Measurements from ENCODE around the gene CMYA5.
"Not testable (repeated sequence)": the region's sequence is repeated elsewhere in the genome, so short reads cannot be mapped to it uniquely, and the experiment has no call there.

The CMYA5 gene

DNA sequence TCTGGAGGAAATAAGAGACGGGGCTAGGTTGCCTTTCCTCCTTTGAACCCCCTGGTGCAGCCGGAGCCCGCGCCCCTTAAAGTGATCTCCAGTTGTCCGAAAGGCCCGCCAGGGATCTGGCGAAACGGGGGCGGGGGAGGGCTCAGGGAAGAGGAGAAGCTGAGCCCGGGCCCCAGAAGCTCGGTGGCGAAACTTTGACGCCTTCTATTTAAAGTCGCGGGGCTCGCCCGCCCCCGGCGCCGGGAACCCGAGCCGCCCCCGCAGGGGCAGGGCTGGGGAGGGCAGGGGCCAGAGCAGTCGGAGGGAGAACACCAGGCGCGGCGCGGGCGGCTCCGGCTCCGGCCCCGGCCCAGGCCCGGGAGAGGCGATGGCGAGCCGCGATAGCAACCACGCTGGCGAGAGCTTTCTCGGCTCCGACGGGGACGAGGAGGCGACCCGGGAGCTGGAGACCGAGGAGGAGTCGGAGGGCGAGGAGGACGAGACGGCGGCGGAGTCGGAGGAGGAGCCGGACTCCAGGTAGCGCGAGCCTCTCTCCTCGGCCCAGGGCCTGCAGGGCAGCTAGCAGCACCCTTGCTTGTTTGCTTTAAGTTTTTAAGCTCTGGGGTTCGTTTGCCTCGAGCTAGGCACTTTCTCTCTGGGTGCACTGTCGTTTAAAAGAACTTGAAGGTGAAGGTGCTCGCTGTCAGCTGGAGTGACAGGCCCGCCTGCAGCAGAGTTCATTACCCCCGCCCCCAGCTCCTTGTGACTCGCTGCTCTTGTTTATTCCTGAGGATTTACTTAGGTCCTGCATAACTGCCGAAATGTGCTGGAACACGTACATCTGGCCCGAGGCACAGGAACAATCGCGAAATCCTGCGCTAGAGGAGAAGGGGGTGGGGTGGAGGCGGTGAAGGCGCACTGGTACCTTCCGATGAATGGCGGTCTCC is at the start of gene CMYA5:
TSS of gene CMYA5 (plus strand) at position 296 of the 926 bp plus-strand sequence. CDS start at position 368, 72 bp downstream.
- DNase-seq: no peak

DNA sequence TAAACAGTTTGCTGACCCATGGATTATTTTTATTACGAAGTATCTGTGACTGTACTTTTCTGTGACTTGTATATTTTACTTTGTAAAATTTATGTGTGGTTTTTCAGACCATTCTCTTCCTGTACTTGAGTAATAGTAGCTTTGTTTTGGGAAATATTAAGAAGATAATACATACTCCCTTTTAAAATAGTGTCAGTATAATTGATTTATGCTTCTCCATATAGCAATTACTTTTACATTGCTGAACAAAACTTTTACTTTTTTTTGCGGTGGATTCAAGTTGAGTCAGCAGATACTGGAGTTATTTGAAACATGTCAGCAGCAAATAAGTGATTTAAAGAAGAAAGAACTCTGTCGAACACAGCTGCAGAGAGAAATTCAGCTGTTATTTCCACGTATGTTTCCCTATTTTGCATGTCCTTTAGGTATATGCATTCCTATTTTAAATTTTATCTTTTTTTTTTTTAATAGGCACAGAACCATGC is 49.0 kb upstream of the CMYA5 start:
- no peak for DNase-seq

DNA sequence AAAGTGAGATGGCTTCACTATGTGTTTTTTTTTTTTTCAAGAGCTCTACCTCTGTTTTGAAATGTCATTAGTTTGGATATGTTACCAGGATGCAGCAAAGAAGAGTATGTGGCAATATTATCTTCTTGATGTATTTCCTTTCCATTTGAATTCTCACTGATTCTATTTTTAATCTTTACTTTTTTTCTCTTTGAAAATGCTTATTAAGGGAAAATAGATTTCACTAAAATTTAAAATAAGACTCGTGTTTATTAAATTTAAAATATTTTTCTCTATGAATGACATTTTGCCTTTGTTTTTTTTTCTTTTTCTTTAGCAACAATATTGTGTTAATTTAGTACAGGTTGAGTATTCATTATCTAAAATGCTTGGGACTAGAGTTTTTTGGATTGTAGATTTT is 48.2 kb upstream of the CMYA5 start:
- no peak for DNase-seq

DNA sequence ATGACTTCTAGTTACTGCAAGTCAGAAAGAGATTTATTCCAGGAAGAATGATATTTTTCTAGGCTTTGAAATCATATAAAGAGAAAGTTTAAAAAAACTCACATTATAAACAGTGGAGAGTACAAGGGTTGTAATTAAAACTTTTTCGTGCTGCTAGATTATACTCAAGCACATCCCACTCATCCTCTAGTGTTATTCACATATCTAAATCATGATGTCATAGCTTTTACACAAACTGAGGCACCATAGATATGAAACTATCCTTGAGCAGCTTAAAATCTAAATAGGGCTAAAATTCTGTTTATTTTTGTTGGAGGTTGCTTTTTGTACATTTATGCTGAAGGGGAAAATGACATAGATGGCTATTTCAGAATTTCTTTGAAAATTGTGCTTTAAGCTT is 47.4 kb upstream of the CMYA5 start:
- DNase-seq: no peak

DNA sequence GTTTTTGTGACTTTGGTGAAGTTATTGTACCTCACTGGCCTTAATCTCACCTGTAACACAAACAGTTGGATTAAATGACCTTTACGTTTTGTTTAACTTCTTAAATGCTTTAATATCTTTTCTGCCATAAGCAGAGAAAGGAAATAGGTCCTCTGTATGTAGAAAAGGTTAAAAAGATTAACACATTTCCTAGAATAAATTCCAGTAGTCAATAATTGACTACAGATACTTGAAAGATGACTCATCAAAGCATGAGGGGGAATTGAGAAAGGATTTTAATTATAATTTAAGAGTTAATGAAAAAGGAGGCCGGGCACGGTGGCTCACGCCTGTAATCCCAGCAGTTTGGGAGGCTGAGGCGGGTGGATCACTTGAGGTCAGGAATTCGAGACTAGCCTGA is 35.8 kb upstream of the CMYA5 start:
- no peak for DNase-seq

DNA sequence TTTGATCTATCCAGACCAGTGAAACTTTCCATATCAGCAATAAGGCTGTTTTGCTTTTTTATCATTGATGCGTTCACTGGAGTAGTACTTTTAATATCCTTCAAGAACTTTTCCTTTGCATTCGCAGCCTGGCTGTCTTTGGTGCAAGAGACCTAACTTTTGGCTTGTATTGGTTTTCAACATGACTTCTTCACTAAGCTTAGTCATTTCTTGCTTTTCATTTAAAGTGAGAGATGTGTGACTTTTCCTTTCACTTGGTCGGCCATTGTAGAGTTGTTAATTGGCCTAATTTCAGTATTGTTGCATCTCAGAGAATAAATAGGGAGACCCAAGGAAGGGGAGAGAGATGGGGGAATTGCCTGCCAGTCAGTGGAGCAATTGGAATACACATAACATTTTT is 26.4 kb upstream of the CMYA5 start:
- DNase-seq: no peak

DNA sequence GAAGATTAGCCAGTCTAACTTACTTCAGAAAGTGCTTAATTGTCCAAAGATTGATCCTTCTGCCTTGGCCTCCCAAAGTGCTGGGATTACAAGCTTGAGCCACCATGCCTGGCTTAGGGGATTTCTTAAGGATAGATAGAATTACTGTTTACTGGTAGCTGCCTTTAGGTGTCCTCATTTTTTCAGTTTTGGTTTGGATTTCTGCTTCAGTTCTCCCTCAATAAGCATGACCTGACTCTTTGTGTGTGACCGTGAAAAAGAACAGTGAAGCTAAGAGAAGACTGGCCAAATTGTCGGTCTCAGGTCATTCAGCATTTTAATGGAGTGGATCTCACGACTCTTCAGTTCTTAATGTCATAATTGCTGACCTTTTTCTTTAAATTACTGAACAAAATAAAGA is 22.9 kb upstream of the CMYA5 start:
- DNase-seq: no peak

DNA sequence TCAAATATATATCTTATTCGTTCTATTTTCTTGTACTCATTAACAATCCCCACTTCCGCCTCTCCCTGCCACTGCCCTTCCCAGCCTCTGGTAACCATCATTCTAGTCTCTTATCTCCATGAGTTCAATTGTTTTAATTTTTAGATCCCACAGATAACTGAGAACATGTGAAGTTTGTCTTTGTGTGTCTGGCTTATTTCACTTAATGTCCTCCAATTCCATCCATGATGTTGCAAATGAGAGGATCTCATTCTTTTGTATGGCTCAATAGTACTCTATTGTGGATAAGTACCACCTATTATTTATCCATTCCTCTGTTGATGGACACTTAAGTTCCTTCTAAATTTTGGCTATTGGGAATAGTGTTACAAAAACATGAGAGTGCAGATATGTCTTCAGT is 17.2 kb upstream of the CMYA5 start:
- DNase-seq: no peak

DNA sequence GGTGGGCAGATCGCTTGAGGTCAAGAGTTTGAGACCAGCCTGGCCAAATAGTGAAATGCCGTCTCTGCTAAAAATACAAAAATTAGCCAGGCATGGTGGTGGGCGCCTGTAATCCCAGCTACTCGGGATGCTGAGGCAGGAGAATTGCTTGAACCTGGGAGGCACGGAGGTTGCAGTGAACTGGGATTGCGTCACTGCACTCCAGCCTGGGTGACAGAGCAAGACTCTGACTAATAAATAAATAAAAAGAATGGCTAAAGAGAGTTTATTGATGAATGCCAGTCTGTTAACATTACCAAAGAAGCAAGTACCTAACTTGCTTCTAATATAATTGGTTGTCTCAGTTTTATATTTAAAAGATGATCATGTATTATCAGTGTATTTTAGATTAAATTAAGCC is 13.3 kb upstream of the CMYA5 start:
- DNase-seq: not testable (repeated sequence)

DNA sequence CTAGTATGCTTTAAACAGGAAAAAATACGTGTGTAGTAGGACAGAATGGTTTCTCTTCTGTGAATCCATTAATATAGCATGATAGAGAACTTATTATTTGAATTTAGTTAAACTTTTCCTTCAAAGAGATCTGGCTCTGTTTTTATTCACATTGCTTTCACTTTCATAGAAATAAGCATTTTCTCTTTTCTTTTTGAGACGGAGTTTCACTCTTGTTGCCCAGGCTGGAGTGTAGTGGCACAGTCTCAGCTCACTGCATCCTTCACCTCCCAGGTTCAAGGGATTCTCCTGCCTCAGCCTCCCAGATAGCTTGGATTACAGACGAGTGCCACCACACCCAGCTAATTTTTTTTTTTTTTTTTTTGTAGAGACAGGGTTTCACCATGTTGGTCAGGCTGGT is 7.5 kb upstream of the CMYA5 start:
- not testable (repeated sequence) for DNase-seq

DNA sequence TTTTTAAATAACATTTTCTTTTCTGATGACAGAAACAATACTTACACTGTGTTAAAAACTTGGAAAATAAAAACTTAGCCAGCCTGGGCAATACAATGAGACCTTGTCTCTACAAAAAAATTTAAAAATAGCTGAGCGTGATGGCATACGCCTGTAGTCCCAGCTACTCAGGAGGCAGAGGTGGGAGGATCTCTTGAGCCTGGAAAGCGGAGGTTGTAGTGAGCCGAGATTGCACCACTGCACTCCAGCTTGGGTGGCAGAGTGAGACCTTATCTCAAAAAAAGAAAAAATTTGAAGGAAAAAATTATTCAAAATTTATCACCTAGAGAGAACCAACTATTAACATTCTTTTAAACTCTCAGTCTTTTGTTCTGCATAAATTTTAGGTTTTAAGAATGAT is 4.9 kb upstream of the CMYA5 start:
- no peak for DNase-seq

DNA sequence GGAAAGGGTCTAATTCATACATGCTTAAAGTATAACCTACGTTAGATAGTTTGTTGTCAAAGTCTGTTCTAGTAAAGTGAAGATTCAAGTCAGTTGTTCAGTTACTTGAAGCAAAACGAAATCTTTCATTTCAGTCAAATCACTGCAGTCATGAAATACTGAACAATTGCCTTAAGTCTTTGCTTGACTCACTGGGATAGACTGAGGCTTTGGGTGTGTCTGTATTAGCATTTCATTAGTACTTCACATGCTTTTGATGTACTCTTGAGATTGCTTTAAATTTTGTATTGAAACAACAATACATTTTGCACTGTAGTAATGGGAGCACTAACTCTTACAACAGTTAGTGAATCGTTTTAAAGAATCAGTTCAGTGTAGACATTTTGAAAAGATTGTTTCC is 4.0 kb upstream of the CMYA5 start:
- DNase-seq: no peak

DNA sequence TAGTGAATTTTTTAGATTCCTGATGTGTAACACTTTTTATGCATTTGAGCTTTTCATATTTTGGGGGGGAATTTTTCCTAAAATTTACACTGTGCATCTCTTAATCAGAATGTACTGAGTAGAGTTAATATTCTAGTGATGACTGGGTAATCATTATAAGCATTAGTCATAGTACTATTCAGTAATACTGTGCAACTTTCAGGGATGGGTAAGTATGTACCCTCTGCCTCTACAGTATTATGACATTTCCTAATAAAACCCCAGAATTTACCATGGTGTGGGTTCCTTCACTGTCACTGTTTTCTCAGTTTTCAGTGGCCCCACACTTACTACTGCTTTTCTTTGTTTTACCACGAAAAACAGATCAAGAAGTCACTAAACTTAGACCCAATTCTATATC is 2.8 kb upstream of the CMYA5 start:
- DNase-seq: no peak

DNA sequence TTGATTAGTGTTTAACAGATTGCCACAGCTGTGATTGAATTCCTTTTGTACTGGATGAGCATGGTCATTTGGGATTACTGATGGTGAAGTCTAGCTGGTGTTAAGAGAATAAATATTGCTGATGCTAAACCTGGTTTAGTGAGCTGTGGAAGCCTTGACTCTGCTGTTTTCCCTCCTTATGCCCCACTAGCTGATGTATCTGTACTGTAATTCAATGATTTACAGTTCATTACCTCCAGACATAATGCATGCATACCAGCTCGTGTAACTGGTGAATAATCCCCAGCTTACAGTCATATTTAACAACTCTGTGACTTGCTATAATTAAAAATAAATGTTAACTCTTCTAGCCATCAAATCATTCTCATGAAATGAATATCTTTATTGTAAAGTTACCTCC is 1.7 kb upstream of the CMYA5 start:
- no peak for DNase-seq

DNA sequence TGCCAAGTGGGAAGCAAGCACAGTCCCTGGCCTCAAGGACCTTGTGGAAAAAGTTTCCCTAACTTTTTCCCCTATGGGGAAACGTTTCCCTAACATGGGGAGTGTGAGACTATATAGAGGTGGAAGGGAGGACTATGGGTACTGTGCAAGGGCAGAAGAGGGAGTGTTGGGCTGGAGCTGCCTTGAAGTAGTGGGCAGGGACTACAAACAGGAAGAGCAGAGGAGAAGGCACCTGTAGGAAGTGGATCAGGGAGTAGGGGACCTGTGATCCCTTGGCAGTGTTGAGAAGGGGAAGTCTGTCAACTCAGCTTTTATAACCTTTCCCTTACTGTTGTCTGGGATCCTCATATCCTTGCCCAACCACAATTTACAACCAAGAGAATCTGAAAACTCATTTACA is 1.4 kb downstream of the CMYA5 start:
- DNase-seq: no peak

DNA sequence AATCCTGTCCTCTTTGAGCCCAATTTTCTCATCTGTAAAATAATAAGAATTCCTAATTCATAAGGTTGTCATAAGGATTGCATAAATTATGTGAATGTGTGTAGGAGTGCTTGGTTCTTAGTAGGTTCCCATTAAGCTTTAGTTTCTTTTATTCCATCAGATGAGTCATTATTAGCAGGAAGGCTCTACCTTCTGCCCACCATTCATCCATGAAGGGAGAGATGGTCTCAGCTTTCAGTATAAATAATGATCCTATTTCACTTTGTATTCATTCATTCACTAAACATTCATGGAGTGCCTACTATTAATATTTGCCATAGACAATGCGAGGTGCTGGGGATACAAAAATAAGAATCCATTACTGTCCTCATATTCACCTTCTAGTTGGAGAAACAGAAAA is 3.0 kb downstream of the CMYA5 start:
- no peak for DNase-seq

DNA sequence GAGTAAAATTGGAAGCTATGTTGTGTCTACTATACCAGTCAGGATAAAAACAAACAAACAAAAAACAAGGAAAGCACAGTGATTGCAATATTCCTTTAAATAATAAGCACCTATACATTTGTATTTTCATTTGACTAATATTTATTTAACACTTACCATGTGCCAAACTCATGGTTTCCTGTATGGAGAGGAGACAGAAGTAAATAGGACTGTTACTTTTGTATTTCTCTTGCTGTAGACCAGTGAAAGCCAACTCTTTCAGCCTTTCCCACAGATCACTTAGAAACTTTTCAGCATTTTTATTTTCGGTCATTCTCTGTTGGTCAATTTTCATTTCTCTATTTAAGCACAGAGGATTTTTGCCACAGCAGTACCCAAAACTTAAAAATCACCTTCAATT is 4.5 kb downstream of the CMYA5 start:
- DNase-seq: no peak

DNA sequence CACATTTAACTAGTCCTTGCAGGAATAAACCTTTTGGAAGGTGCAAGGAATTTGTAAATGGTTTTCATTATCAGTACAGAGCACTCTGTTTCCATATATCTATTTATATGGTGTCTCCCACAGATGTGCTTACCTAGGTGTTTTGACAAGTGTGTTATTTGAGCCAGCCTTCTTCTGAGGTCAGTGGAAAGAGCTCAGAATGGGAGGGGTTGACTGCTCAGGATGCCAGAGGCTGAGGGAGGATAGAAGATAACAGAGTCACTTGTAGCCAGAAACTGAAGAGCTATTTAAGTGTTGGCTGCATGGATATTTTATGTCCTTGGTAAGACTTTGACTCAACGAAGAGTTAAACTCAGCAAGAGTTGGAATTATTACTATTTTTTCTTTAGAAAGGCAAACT is 5.0 kb downstream of the CMYA5 start:
- DNase-seq: no peak

DNA sequence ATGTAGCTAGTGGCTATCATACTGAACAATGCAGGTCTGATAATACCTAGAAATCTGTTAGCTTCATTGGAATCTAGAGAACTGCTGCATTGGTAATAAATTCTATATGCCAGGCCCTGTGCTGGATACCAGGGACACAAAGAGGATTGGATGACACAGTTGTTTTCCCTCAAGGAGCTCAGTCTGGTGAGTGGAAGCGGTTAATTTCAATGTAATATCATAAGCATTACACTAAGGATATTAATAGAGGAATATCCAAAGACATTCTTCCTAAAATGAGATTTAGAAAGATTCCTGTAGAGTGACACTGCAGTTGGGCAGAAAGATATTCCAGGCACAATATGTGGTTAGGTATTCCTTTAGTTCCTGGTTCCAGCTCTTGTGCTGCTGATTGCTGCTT is 5.9 kb downstream of the CMYA5 start:
- DNase-seq: no peak

DNA sequence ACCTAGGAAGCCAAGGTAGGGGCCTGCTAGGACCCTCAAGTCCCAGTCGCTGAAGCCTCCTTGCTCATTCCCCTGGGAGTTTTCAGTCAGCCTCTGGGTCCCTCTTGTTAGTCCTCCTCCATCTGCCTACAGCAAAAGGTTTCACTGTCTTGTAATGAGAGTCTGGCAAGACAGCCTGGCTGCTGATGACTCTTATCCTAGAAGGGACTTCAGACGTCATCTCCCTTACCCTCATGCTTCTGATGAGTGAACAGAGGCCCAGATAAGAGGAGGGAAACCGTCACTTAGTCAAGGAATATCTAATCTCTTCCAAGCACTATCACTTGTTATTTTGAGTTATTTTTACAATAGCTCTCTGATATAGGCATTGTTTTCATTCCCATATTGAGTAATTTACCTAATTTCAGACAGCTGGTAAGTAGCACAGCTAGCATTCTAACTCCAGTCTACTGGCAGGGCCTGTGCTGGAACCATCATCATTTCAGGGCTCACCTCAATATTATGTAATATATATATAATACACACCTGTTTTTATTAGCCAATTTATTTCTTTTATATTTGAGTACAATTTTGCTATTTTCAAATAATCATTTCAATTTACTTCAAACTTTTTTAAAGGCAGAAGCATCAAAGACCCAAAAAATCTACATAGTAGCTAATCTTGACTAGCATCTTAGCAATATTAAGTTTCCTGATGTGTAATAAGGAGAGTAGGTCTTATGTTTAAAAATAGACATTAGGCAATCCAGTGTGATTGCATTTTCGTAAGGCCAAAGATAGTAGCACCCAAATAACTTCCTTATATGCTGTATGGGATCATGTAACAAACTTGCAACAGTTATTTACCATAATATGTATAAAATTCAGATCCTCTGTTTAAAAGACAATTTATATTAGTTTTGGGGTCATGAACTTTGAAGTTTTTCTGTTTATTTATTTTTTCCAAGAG is 7.9 kb downstream of the CMYA5 start:
- no peak for DNase-seq

DNA sequence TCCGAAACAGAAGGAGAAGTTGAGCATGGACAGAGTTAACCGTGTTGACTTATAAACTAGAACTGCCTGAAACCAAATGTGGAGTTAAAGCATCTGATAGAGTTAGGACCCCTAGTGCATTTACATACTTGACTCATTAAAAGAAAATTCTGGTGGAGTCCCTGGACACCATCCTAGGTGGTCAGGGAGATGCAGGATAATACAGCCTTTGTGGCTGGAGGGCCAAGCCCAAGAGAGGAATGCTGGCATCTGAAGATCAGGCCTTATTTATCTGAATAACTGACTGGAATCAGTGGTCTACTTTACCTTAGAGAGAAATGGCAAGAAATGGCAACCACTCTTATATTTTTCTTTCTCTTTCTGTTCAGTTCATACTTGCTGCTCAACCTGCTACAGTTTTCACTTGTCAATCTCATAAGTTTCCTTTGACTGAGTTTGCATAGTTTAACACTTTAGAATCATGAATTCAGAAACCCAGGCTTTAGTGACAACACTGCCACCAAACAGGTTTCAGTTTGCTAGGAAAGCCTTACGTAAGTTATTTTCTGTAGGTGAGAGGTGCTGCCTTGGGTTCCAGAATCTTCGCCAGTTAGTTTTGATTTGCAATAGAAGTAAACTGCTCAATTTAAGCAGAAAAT is 10.2 kb downstream of the CMYA5 start:
- no peak for DNase-seq

DNA sequence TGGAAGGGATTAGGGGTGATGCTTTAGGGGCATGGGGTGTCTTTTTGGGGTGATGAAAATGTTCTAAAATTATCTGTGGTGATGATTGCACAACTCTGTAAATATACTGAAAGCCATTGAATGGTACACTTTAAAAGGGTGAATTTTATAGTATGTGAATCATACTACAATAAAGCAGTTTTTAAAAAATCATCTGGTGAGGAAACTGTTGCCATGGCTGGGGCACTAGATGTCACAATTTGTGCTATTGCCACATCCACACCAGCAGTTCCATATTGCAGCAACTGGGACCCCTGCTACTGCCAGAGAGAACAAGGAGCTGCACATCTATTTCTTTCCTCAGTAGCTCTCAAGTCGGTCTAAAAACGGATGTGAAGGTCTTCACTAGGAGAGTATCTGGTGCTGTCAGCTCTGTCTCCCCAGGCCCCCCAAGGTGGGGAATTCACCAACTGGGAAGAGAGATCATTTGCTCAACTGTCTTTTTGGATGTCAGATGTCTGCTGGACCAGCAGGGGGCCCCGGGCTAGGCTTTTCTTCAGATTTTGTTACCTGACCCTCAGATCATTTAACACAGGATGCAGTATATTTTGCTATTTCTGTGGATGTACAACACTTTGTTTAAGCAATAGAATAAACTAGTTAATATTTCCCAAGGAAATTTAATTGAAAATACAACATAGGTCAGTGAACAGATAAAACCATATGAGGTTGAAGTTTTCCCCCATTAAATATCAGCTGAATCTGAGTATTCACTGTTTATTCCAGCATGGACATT is 13.2 kb downstream of the CMYA5 start:
- peak; percentile 11 to 16 for DNase-seq

DNA sequence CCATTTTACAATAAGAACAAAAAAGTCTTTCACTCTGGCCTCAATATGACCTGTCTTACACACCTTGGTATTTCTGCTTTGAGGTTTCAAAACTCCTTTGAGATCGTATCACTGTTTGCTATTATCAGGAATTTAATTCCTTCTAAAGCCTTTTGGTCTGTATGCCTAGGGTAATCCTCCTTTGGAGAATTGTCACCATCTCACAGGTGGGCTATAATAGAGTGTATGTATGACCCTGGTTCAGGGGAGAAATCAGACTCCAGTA is 13.7 kb downstream of the CMYA5 start:
- DNase-seq: no peak
